NCI-H510A treated with DMSO at 0.1 percent for 48 hours (cell line): ENCODE data around the gene UGT1A3.

Source experiments
- DNase-seq: peaks from one replicate; lab custom pipeline; 2025; lab: John Stamatoyannopoulos, UW

The UGT1A3 gene

DNA sequence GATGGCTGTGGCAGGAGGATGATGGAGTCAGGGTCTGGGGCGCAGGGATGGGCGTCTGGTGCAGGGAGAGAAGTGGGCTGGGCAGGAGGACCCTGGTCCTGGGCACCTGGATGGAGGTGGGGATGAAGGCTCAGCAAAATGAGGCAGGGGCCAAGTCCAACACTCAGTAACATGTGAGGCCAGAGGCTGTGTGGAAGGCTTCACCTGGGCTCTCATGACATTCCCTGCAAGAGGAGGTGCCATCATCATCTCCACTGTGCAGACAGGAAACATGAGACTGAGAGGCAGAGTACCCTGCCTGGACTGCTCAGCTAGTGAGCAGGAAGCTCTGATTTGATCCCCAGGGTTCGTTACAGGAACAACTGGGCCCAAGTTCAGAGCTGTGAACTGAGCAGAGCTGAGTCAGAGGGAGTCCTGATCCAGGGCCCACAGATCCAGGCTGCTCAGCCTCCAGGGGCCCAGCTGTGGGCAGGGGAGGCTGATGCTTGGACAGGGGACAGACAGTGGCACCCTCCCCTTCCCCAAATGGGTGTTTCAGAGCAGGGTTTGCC lies 88.6 kb downstream of the UGT1A3 start:
- no peak for DNase-seq

DNA sequence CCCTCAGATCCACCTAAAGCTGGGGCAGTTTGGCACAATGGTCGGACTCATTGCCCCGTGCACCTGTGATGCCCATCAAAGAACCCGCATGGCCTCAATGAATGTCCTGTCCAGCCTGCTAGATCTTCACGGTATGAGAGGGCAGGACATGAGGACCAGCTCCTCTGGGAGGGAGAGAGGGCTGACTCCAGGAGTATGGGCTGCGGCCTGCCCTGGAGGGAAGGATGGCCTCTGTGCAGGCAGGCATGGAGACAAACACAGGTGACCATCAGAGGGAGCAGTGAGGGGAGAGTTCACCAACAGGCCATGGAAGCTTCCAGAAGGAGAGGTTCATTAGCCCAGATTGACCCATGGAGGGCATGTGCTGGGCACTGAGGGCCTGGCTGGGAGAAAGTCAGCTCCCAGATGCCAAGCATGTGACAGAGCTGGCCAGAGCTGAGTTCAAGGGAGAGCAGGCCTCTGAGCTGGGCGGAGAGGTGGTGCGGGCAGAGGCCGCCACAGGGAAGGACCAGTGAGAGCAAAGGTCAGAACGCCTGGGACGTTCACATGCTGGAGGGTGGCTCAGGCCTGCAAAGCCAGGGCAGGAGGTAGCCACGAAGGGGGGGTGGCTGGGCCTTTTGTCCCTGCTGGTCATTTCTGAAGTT lies 89.3 kb downstream of the UGT1A3 start:
- no peak for DNase-seq

DNA sequence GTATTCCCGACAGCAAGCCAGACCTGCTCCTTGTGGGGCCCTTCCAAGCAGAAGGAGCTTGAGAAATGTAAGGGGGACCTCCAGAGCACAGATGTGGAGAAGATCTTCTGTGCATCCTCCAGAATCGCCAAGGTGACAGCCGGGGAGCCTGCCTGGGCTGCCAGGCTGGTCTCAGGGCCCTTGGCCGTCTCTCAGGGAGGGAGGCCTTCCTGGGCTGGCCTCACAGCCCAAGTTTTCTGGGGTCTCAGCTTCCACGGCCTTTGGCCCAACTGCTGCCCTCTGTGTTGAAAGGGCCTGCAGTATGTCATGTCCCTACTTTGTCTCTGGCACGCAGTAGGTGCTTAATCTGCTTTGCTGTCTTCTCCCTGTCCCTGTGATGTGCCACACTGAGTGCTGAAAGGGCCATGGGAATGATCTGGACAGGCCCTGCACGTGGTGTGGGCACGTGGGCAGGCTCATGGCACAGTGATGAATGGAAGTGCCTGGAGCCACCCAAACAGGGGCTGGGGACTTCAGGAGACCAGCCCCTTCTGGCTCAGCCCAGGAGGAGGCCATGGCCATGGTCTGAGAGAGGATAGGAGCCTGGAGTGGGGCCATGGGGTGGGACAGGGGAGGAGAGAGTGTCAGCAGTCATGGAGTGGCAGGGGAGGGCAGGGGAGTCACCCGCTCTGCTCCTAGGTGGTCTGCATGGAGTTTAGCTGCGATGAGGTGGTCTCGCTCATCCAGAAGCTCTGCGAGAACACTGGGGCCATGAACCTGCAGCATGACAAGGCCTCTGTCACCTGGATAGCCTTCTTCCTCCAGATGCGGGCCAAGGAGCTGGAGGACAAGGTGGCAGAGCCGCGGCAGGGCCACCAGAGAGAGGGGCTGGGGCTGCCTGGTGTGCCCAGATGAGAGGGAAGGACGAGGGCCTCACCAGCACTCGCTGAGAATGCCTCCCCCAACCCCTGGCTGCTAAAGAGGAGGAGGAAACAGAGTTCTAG lies 90.1 kb downstream of the UGT1A3 start:
- no peak for DNase-seq

DNA sequence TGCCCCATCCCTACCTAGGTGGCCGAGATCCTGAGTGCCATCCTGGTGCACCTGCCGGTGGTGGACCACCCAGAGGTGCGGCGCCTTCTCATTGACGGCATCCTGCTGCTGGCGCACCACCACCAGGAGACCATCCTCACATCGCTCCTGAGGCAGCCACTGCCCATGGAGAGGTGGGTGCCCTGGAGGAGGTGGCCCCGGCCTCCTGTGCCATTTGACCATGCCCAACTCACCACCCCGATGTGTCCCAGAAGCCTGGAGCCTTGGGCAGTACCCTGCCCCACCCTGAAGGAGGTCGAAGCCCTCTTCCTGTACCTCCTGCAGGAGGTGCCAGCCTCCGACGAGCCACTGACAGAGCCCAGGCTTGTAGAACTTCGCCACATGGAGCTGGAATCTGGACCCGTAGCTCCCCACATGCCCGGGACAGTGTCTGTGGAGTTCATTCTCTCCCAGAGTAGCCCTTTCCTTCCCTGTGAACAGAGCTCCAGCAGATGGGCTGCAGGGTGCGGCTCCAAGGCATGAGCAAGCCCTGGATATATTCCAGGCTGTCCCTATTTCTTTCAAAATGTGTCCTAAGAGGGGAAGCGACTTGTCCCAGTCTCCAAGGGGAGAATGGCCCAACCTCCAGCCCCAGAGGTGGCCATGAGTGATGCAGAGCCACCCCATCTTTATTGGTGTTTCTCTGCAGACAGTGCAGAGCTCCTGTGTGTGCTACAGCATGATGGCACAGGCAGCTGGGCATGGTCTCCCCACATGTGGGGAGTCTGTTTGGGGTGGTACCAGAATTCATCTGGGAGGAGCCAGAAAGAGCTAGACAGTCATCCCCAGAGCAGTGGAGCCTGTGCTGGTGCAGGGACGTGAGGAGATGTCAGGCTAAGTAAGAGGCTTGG lies 91.3 kb downstream of the UGT1A3 start:
- DNase-seq = no peak

DNA sequence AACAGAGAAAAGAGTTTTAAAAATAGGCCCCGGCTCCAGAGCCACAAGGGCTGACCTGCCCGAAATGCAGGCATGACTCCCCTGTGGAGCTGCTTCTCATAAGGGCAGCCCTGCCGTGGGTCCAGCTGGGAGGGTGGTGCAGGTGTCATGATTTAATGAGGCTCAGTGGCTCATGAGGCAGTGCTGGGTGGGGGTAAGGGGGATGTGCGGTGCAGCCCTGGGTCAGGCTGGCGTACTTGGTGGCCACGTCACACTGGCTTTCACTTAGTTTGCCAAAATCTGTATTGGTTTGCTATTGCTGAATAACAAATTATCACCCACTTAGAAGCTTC lies 91.9 kb downstream of the UGT1A3 start:
- DNase-seq = no peak

DNA sequence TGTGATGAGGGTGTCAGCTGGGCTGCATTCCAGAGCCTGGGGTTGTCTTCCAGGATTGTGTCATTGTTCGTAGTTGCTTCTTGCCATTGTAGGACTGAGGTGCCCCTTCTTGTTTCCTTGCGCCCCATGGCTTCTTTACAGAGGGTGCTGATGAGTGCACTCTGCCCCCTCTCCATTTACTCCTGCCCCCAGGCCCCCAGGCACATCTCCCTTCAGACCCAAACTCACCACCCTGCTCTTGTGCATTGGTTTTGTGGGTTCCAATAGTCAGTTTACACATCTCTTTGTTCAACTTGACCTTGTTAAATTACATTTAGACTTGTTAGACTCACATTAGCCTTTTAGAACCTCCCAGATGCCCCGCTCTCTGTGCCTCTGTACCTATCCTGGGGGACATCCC lies 92.4 kb downstream of the UGT1A3 start:
- no peak for DNase-seq

DNA sequence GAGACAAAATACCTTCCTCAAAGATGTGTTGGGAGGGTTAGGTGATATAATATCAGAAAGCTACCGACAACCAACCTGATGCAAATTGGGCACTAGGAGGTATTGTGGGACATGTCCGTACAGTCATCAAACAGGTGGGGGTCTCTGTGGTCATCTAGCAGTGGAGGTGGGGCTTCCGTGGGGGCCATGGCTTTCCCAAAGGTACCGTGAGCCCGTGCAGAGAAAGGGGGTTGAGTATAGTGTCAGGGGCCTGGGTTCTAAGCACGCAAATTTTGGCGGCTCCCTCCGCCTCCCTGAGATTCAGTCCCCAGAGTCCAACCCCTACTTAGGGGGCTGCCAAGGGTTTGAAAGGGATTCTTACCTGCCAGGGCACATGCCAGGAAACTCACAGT lies 92.9 kb downstream of the UGT1A3 start:
- DNase-seq = no peak

DNA sequence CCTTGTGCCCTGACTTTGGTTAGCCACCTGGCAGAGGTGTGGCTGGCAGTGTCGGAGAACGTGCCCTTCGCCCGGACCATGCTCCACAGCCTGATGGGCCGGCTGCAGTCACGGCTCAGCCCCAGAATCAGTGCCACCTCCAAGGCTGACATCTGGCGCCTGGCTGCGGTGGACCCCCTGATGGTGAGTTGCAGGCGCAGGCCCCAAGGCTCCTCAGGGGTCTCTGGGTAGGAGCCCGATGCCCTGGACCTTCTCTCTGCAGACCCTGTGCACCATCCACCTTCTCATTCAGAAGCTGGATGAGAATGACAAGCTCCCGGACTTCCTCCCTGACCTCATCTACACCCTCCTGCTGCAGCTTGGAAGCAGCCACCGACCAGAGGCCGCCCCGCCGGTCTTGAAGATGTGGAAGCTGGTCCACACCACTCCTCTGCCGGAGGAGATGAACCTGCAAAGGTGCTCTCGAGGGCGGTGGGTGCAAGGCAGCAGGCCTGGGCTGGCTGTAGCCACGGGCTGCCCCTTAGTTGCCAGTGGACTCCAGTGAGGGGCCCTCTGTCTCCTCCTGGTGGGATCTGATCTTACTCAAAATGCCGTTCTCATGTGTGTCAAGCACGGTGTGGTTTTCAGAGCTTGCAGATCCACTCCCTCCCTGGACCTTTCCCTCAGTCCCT lies 93.4 kb downstream of the UGT1A3 start:
- no peak for DNase-seq
